Measurements from ENCODE around the gene C20orf204.

C20orf204 gene

DNA sequence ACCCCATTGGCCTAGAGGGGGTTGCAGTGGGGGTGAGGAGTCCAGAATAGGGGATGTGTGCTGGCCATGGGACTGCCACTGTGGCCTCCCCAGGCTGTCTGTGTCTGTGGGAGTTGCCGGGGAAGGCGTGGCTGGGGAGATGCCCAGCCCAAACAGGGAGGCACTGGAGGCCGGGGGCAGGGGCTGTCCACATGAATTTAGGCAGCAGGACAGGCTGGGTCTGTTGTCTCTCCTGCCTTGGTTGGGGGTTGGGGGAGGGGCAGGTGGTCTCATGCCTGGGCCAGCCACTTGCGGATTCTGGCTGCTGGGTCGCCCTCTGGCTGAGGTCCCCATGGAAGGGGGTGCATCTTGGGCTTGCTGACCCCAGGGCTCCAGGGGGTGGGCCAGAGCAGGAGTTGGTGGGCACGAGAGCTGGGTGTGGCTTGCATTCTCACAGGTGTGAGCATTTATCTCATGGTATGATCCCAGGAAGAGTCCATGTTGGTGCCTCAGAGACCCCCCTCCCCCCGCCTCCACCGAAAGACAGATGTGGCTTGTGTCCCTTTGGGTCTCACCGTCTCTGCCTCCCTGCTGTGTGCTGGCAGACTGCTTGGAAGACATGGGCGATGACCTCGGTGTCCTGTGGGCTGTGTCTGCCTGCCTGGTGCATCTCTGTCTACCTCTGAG, 9.5 kb downstream of the C20orf204 start:
- TF ChIP-seq, protein P1, sequence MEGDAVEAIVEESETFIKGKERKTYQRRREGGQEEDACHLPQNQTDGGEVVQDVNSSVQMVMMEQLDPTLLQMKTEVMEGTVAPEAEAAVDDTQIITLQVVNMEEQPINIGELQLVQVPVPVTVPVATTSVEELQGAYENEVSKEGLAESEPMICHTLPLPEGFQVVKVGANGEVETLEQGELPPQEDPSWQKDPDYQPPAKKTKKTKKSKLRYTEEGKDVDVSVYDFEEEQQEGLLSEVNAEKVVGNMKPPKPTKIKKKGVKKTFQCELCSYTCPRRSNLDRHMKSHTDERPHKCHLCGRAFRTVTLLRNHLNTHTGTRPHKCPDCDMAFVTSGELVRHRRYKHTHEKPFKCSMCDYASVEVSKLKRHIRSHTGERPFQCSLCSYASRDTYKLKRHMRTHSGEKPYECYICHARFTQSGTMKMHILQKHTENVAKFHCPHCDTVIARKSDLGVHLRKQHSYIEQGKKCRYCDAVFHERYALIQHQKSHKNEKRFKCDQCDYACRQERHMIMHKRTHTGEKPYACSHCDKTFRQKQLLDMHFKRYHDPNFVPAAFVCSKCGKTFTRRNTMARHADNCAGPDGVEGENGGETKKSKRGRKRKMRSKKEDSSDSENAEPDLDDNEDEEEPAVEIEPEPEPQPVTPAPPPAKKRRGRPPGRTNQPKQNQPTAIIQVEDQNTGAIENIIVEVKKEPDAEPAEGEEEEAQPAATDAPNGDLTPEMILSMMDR (conservative IDR thresholded peaks at IDR 0.05), result no peak
- TF ChIP-seq ZFX (IDR thresholded peaks at IDR 0.05), result no peak
- H3K27ac ChIP-seq, result peak overlapping the region; percentile 31

DNA sequence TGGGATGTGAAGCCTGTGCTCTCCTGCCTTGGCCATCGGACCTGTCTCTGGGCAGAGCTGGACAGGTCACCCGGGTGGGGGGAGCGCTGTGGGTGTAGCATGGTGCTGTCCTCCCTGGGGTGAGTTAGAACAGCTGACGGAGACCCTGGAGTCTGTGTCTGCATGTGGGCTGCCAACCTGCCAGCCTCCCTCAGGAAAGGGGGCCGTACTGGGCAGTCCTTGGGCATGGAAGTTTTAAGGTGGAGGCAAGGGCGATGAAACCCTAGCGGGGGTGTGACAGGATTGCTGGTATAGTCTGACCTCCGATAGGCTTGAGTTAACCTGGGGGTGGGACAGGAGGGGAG, 11.0 kb downstream of the C20orf204 start:
- H3K27ac ChIP-seq, result no peak overlapping the region
- TF ChIP-seq ZFX (IDR thresholded peaks at IDR 0.05), result no peak
- TF ChIP-seq, protein P1 (conservative IDR thresholded peaks at IDR 0.05), result no peak

DNA sequence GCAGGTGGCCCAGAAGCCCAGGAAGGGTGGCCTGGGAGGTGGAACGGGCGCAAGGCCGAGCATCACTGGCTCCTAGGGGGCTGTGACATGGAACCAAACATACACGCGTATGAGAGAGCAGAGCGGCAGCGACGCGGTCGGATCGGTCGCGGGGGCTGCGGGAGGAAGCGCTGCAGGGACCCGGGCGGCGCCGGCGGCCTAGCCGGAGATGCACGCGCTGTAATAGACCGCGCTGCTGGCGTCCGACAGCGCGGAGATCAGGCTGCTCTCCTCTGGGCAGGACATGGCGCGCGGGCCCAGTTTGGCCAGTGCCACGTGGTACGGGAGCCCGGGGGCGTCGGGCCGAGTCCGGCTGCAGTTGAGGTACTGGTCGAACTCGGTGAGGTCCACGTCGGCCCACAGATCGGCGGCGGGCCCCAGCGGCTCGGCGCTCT, 12.0 kb downstream of the C20orf204 start:
- H3K27ac ChIP-seq, result no peak overlapping the region
- TF ChIP-seq, protein P1 (conservative IDR thresholded peaks at IDR 0.05), result no peak
- TF ChIP-seq ZFX (IDR thresholded peaks at IDR 0.05), result no peak

DNA sequence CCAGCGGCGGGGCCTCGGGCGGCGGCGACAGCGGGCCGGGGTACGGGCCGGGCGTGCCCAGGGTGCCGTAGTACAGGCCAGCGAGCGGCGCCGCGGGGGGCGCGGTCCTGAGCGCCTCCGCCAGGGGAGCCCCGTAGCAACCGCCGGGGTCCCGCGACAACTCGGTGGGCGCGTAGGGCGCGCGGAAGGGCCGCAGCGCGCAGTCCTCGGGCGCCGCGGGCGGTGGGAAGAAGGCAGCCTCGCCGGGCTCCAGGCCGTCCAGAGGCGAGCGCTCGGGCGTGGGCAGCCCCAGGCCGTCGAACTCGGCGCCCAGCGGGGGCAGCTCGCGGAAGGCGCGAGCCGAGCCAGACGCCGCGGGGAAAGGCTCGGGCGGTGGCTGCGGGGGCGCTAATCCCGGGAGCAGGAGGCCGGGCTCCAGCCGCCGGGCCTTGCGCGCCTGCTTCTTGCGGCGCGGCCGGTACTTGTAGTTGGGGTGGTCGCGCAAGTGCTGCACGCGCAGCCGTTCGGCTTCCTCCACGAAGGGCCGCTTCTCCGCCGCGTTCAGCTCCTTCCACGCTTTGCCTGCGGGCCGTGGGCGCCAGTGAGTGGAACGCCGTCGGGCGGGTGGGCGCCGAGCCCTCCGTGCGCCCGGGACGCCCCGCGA, 12.5 kb downstream of the C20orf204 start:
- no peak for TF ChIP-seq ZFX (IDR thresholded peaks at IDR 0.05)
- TF ChIP-seq, protein P1 (conservative IDR thresholded peaks at IDR 0.05), result no peak
- H3K27ac ChIP-seq, result no peak overlapping the region

DNA sequence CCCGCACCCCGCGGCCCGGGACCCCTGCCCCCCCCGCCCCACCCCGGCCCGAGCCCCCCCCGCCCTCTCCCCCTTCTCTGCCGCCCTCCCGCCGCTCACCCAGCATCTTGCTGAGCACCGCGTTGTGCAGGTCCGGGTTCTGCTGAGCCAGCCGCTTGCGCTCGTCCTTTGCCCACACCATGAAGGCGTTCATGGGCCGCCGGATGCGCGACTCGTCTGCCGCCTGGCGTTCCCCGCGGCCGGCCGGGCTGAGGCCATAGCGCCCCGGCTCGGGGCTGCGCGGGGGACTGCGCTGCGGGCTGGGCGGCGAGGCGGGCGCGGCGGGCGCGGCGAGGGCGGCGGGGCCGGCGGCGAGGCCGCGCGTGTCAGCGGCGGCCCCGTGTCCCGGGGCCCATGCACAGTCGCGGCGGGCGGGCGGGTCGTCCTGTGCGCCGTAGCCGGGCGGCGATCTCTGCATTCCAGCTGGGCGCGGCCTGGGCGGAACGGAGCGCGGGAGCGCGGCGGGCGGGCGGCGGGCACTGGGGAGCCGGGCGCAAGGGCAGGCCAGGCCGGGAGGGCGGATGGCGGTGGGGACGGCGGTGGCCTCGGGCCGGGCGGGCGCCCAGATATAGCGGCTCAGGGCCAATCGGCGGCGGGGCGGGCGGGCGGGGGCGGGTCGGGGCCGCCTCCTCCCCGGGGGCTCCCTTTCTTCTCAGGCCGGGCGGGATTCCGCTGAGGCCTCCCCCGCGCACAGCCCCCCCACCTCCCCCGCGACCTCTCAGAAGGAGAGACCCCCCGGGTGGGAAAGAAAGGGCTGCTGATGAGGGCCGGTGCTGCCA, 13.3 kb downstream of the C20orf204 start, which contains the start of gene SOX18:
SOX18 (minus strand) TSS at position 580 of the 818 bp plus-strand sequence; CDS start at position 457, 123 bp downstream.
- no peak within 1 kb of the TSS for H3K27ac ChIP-seq
- TF ChIP-seq, protein P1 (conservative IDR thresholded peaks at IDR 0.05), result no peak; the same call in 1 of the 2 replicates
- TF ChIP-seq ZFX (IDR thresholded peaks at IDR 0.05), result no peak

DNA sequence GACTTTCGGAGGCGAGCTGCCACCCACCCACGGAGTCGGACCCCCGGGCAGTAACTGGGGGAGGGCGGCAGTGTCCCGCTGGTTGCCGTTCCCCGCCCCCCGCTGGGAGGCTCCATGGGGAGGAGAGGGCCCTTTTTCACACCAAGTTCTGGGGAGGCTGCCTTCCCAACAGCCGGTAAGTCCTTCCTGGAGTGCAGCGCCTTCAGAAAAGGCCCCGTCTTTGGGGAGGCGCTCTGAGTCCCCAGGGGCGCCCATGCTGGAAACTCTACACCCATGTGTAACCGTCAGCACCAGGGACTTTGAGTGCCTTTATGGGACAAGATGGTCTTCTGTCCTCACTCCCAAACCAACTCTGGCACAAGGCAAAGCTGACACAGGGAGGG, 13.9 kb downstream of the C20orf204 start:
- TF ChIP-seq, protein P1 (conservative IDR thresholded peaks at IDR 0.05), result no peak
- TF ChIP-seq ZFX (IDR thresholded peaks at IDR 0.05), result no peak
- H3K27ac ChIP-seq, result no peak overlapping the region

Data from C4-2B (cell line).